HL-60 (cell line): Measurements from ENCODE around the gene CD302.

Source experiments
- CTCF ChIP-seq: IDR thresholded peaks from one replicate; pipeline ENCODE4 v1.5.1; 2011; ENCODE audit warnings: low read length, control low read depth, inconsistent platforms; ENCODE audit not compliant: insufficient read depth
- POLR2AphosphoS5 ChIP-seq: IDR thresholded peaks from 2 replicates; pipeline ENCODE4 v1.6.1; 2012; ENCODE audit warnings: low read depth
- SPI1 ChIP-seq: IDR thresholded peaks from 2 replicates; pipeline ENCODE4 v1.6.1; 2012; ENCODE audit warnings: low read depth, mild to moderate bottlenecking, borderline replicate concordance

GRCh38 chr2:159817283-159817682, 19.3 kb upstream of the CD302 start:
- TF ChIP-seq CTCF (no peak), POLR2AphosphoS5 (no peak), SPI1 (peak; percentile 96)
